H9 (cell line): ENCODE measurements around the gene POU2F3. TPM values are rescaled to one million over a fixed set of nuclear protein-coding genes. Genes with fewer than 3 reads are reported as not detected.

ENCODE experiments used
- DNase-seq: peaks from one replicate; pipeline ENCODE4 v3.0.0-alpha.2; 2017
- H2AFZ ChIP-seq: one replicate; pipeline ENCODE4 v1.6.1; 2013; ENCODE audit warnings: mild to moderate bottlenecking, low read length, control low read depth, moderate library complexity
- H2AK5ac ChIP-seq: 2 replicates; pipeline ENCODE4 v1.6.1; 2013; ENCODE audit warnings: low read length, control low read depth, mixed read lengths; ENCODE audit not compliant: insufficient read length
- H2BK120ac ChIP-seq: one replicate; pipeline ENCODE4 v1.6.1; 2013; ENCODE audit warnings: low read depth, mild to moderate bottlenecking, low read length, control low read depth, inconsistent platforms; ENCODE audit not compliant: poor library complexity, severe bottlenecking
- H2BK12ac ChIP-seq: 2 replicates; pipeline ENCODE4 v1.6.1; 2013; ENCODE audit warnings: low read length, control low read depth, mixed read lengths, low read depth; ENCODE audit not compliant: insufficient read length
- H2BK15ac ChIP-seq: 2 replicates; pipeline ENCODE4 v1.6.1; 2013; ENCODE audit warnings: low read depth, low read length, control low read depth
- H2BK20ac ChIP-seq: one replicate; pipeline ENCODE4 v1.6.1; 2013; ENCODE audit warnings: low read depth, mild to moderate bottlenecking, low read length, control low read depth, inconsistent platforms; ENCODE audit not compliant: poor library complexity, severe bottlenecking
- H2BK5ac ChIP-seq: 2 replicates; pipeline ENCODE4 v1.6.1; 2013; ENCODE audit warnings: low read length, control low read depth, mixed read lengths; ENCODE audit not compliant: insufficient read length
- H3K14ac ChIP-seq: 2 replicates; pipeline ENCODE4 v1.6.1; 2013; ENCODE audit warnings: low read length, control low read depth; ENCODE audit not compliant: insufficient read depth
- H3K18ac ChIP-seq: 2 replicates; pipeline ENCODE4 v1.6.1; 2013; ENCODE audit warnings: low read depth, mild to moderate bottlenecking, mixed read lengths, low read length, control low read depth; ENCODE audit not compliant: insufficient read length
- H3K23ac ChIP-seq: 2 replicates; pipeline ENCODE4 v1.6.1; 2013; ENCODE audit warnings: low read length, control low read depth, mixed read lengths, low read depth; ENCODE audit not compliant: insufficient read length
- H3K23me2 ChIP-seq: 2 replicates; pipeline ENCODE4 v1.6.1; 2013; ENCODE audit warnings: low read depth, mild to moderate bottlenecking, mixed read lengths, low read length, control low read depth; ENCODE audit not compliant: insufficient read length, poor library complexity, severe bottlenecking
- H3K27ac ChIP-seq: 2 replicates; pipeline ENCODE4 v1.5.1; 2013; ENCODE audit warnings: low read length, control low read depth, mixed read lengths, low read depth; ENCODE audit not compliant: insufficient read length
- H3K27me3 ChIP-seq: 2 replicates; pipeline ENCODE4 v1.6.1; 2013; ENCODE audit warnings: low read length, control low read depth, inconsistent platforms; ENCODE audit not compliant: insufficient read depth
- H3K4ac ChIP-seq: 2 replicates; pipeline ENCODE4 v1.6.1; 2013; ENCODE audit warnings: low read depth, mild to moderate bottlenecking, control low read depth, inconsistent platforms, low read length, moderate library complexity
- H3K4me1 ChIP-seq: 2 replicates; pipeline ENCODE4 v1.6.1; 2013; ENCODE audit warnings: low read length, control low read depth, inconsistent platforms; ENCODE audit not compliant: insufficient read depth
- H3K4me2 ChIP-seq: 2 replicates; pipeline ENCODE4 v1.6.1; 2013; ENCODE audit warnings: low read length, control low read depth, mixed read lengths; ENCODE audit not compliant: insufficient read length, insufficient read depth
- H3K56ac ChIP-seq: 2 replicates; pipeline ENCODE4 v1.6.1; 2013; ENCODE audit warnings: low read depth, mild to moderate bottlenecking, mixed read lengths, low read length, control low read depth; ENCODE audit not compliant: insufficient read length
- H3K79me1 ChIP-seq: 2 replicates; pipeline ENCODE4 v1.6.1; 2013; ENCODE audit warnings: low read depth, mild to moderate bottlenecking, moderate library complexity, low read length, control low read depth, inconsistent platforms; ENCODE audit not compliant: insufficient read depth, poor library complexity, severe bottlenecking
- H3K79me2 ChIP-seq: 2 replicates; pipeline ENCODE4 v1.6.1; 2013; ENCODE audit warnings: low read length, control low read depth, inconsistent platforms; ENCODE audit not compliant: insufficient read depth
- H3K9ac ChIP-seq: 2 replicates; pipeline ENCODE4 v1.6.1; 2013; ENCODE audit warnings: low read length, control low read depth, mixed read lengths; ENCODE audit not compliant: insufficient read length; ENCODE audit errors: extremely low read depth
- H3K9me3 ChIP-seq: one replicate; pipeline ENCODE4 v1.6.1; 2013; ENCODE audit warnings: low read depth, low read length, inconsistent platforms; ENCODE audit not compliant: control insufficient read depth
- H3T11ph ChIP-seq: one replicate; pipeline ENCODE4 v1.6.1; 2013; ENCODE audit warnings: mild to moderate bottlenecking, low read length, control low read depth, inconsistent platforms
- H4K20me1 ChIP-seq: one replicate; pipeline ENCODE4 v1.6.1; 2013; ENCODE audit not compliant: control insufficient read depth, insufficient read length, insufficient read depth
- H4K5ac ChIP-seq: 2 replicates; pipeline ENCODE4 v1.6.1; 2013; ENCODE audit warnings: low read depth, mild to moderate bottlenecking, mixed read lengths, low read length, control low read depth; ENCODE audit not compliant: insufficient read length
- H4K8ac ChIP-seq: replicated peaks from 2 replicates; pipeline ENCODE4 v1.6.1; 2013; ENCODE audit warnings: low read length, control low read depth, mixed read lengths, low read depth; ENCODE audit not compliant: insufficient read length
- H4K91ac ChIP-seq: 2 replicates; pipeline ENCODE4 v1.6.1; 2013; ENCODE audit warnings: low read depth, mild to moderate bottlenecking, moderate library complexity, mixed read lengths, low read length, control low read depth; ENCODE audit not compliant: insufficient read length
- H3K27ac Mint-ChIP-seq, 3 experiments: 2 replicates in 2 of 3; 3 replicates in 1 of 3; pipeline ENCODE4 v1.8.0; 2020 to 2021; ENCODE audit warnings: mixed read lengths in 3 of 3, mild to moderate bottlenecking in 1 of 3, moderate library complexity in 1 of 3
- H3K27me3 Mint-ChIP-seq: 2 replicates; pipeline ENCODE4 v1.8.0; 2021; ENCODE audit warnings: low read depth, mild to moderate bottlenecking, moderate library complexity, mixed read lengths
- H3K36me3 Mint-ChIP-seq, 3 experiments: 2 replicates in 2 of 3; 3 replicates in 1 of 3; pipeline ENCODE4 v1.8.0; 2020 to 2021; ENCODE audit warnings: low read depth in 3 of 3, mixed read lengths in 3 of 3; ENCODE audit not compliant: insufficient read depth in 1 of 3
- H3K4me1 Mint-ChIP-seq, 2 experiments: 2 replicates each; pipeline ENCODE4 v1.8.0; 2020; ENCODE audit warnings: mixed read lengths in 2 of 2
- H3K4me3 Mint-ChIP-seq, 2 experiments: 2 replicates in 1 of 2; 3 replicates in 1 of 2; pipeline ENCODE4 v1.8.0; 2020 to 2021; ENCODE audit warnings: mild to moderate bottlenecking in 2 of 2, mixed read lengths in 2 of 2, moderate library complexity in 1 of 2
- H3K9me3 Mint-ChIP-seq, 2 experiments: 2 replicates in 1 of 2; 3 replicates in 1 of 2; pipeline ENCODE4 v1.8.0; 2020; ENCODE audit warnings: mild to moderate bottlenecking in 2 of 2, mixed read lengths in 2 of 2, moderate library complexity in 1 of 2
- CTCF ChIP-seq: fragments of 200-600 bp; sonication (generic); conservative IDR thresholded peaks from 3 replicates; pipeline ENCODE4 v1.8.0; 2021; ENCODE audit warnings: antibody characterized with exemption, mild to moderate bottlenecking
- WGBS: extraction: QIAGEN DNeasy Blood & Tissue Kit; methylation state at CpG from one replicate; pipeline ENCODE4 v1.1.7; 2013; ENCODE audit warnings: missing lambda C conversion rate, low lambda C conversion rate, mixed read lengths; ENCODE audit not compliant: insufficient read length; ENCODE audit errors: extremely low coverage; 5-methylcytosine and 5-hydroxymethylcytosine counted together
- total RNA-seq: library from RNA; stranded (reverse); gene quantifications from 2 replicates; pipeline ENCODE4 v1.2.1, GENCODE V29; 2021

Gene POU2F3
- total RNA-seq, 1 experiment from 2014 or later = 1.1 TPM

- H4K5ac ChIP-seq = no peak overlapping the region
- no peak overlapping the region for H3K14ac ChIP-seq
- no peak overlapping the region for H2BK20ac ChIP-seq
- no peaks in the 10 kb centered on the region for H3K36me3 Mint-ChIP-seq
- H3K9ac ChIP-seq = no peak overlapping the region
- peaks cover 100% of the 10 kb centered on the region for H3K27me3 Mint-ChIP-seq
- H2BK12ac ChIP-seq = no peak overlapping the region
- H2AFZ ChIP-seq = no peak overlapping the region
- no peak overlapping the region for H3K23ac ChIP-seq
- no peaks in the 10 kb centered on the region for H3K4me1 ChIP-seq
- peaks cover 5% of the 10 kb centered on the region for H3K23me2 ChIP-seq
- H4K91ac ChIP-seq = no peak overlapping the region
- WGBS = no CpG with 5 or more reads among the region's 7 CpGs
- H2BK5ac ChIP-seq = no peak overlapping the region
- peaks cover 15 to 18% of the 10 kb centered on the region in 2 experiments for H3K4me1 Mint-ChIP-seq
- H2BK15ac ChIP-seq = no peak overlapping the region
- H3T11ph ChIP-seq = no peak overlapping the region
- H4K8ac ChIP-seq = no peak overlapping the region
- H2AK5ac ChIP-seq = no peak overlapping the region
- H3K4me3 Mint-ChIP-seq = no peak overlapping the region
- no peaks in the 10 kb centered on the region for H3K9me3 ChIP-seq
- no peak overlapping the region for H3K27ac ChIP-seq
- no peak for DNase-seq
- no peaks in the 10 kb centered on the region for H3K79me2 ChIP-seq
- no peak overlapping the region for H3K56ac ChIP-seq
- H3K9me3 Mint-ChIP-seq = no peaks in the 10 kb centered on the region; a peak in 1 of 5 replicates
- H3K79me1 ChIP-seq = no peaks in the 10 kb centered on the region
- no peak for TF ChIP-seq CTCF
- H3K4ac ChIP-seq = no peak overlapping the region
- H3K18ac ChIP-seq = no peak overlapping the region
- H4K20me1 ChIP-seq = no peaks in the 10 kb centered on the region
- peaks cover 54% of the 10 kb centered on the region for H3K27me3 ChIP-seq
- H3K27ac Mint-ChIP-seq = no peak overlapping the region
- H3K4me2 ChIP-seq = no peak overlapping the region
- no peak overlapping the region for H2BK120ac ChIP-seq
These were observed 34.3 kb upstream of the POU2F3 start for GRCh38 chr11:120205596-120206161.
